A549 (cell line): Measurements from ENCODE around the gene PHAF1. TPM values are rescaled to one million over a fixed set of nuclear protein-coding genes. Genes with fewer than 3 reads are reported as not detected.

Experiments
- ATAC-seq, 2 experiments: fragments of 200-7000 bp in 1 of 2; fragments of >200 bp in 1 of 2; cut with Nextera tagmentation in 1 of 2; cut with Tn5 transposase in 1 of 2; 3 replicates each; pipeline versions ENCODE4 v1.8.0 to v1.9.1; 2018 to 2020; ENCODE audit warnings: mild to moderate bottlenecking in 1 of 2, moderate library complexity in 1 of 2
- CTCF ChIA-PET: fragments of 300-600 bp; sonication (Branson Sonifier 250); formaldehyde crosslinking; extraction: SDS; loops from one replicate; lab custom pipeline; 2021; ENCODE audit warnings: antibody characterized with exemption, inconsistent platforms; lab: Yijun Ruan, JAX
- POLR2A ChIA-PET: fragments of 350-600 bp; formaldehyde crosslinking; extraction: SDS; loops from one replicate; lab custom pipeline; 2021; ENCODE audit warnings: antibody characterized with exemption, inconsistent platforms; lab: Yijun Ruan, JAX
- DNase-seq, 2 experiments: peaks; one replicate each; pipeline versions ENCODE4 v3.0.0 to v3.0.0-alpha.2; 2011 to 2016; ENCODE audit warnings: low read depth in 1 of 2, low spot score in 1 of 2
- FAIRE-seq: peaks from 2 replicates; lab custom pipeline; 2011; peaks lifted over from hg19 to GRCh38; lab: Jason Lieb, UNC
- H3K27ac ChIP-seq, 2 experiments: fragments of >200 bp; sonication (Bioruptor Twin); formaldehyde crosslinking; 3 replicates each; pipeline ENCODE4 v1.5.1; 2016 to 2017
- H3K4me1 ChIP-seq: fragments of >200 bp; sonication (Bioruptor Twin); formaldehyde crosslinking; 3 replicates; pipeline ENCODE4 v1.6.1; 2016
- H3K4me2 ChIP-seq: fragments of >200 bp; sonication (Bioruptor Twin); formaldehyde crosslinking; 3 replicates; pipeline ENCODE4 v1.6.1; 2016
- H3K4me3 ChIP-seq: fragments of >200 bp; sonication (Bioruptor Twin); formaldehyde crosslinking; 3 replicates; pipeline ENCODE4 v1.5.1; 2016
- H3K9me3 ChIP-seq: fragments of >200 bp; sonication (Bioruptor Twin); formaldehyde crosslinking; 3 replicates; pipeline ENCODE4 v1.6.1; 2016
- CBX2 ChIP-seq: fragments of 200-600 bp; sonication (generic); IDR thresholded peaks from 2 replicates; pipeline ENCODE4 v1.6.1; 2016; ENCODE audit warnings: low read depth, mild to moderate bottlenecking, borderline replicate concordance
- CBX8 ChIP-seq: fragments of 200-600 bp; sonication (generic); IDR thresholded peaks from 2 replicates; pipeline ENCODE4 v1.6.1; 2016
- CEBPB ChIP-seq, 2 experiments: fragments of >200 bp in 1 of 2; sonication (Bioruptor Twin) in 1 of 2; formaldehyde crosslinking in 1 of 2; IDR thresholded peaks; 2 replicates each; pipeline ENCODE4 v1.6.1; 2012 to 2016
- CHD4 ChIP-seq: fragments of 200-600 bp; sonication (generic); IDR thresholded peaks from 2 replicates; pipeline ENCODE4 v1.6.1; 2016; ENCODE audit warnings: antibody characterized with exemption, mild to moderate bottlenecking, borderline replicate concordance
- EHMT2 ChIP-seq: fragments of 200-600 bp; sonication (generic); IDR thresholded peaks from 2 replicates; pipeline ENCODE4 v1.6.1; 2016; ENCODE audit warnings: antibody characterized with exemption, low read depth, mild to moderate bottlenecking, moderate library complexity
- FOSB ChIP-seq: fragments of 250-450 bp; sonication (Bioruptor Pico); IDR thresholded peaks from 2 replicates; pipeline ENCODE4 v1.5.0; 2020; ENCODE audit warnings: mild to moderate bottlenecking, moderate library complexity
- FOSL2 ChIP-seq, 2 experiments: fragments of 450-650 bp in 1 of 2; fragments of >200 bp in 1 of 2; sonication (Bioruptor Twin) in 1 of 2; formaldehyde crosslinking; IDR thresholded peaks; 2 replicates each; pipeline versions ENCODE4 v1.5.0 to v1.6.1; 2016 to 2020; ENCODE audit warnings: mild to moderate bottlenecking in 1 of 2, moderate library complexity in 1 of 2
- HDAC2 ChIP-seq: fragments of 200-600 bp; sonication (generic); IDR thresholded peaks from 2 replicates; pipeline ENCODE4 v1.6.1; 2016
- HEYL ChIP-seq: fragments of 250-450 bp; sonication (Bioruptor Pico); IDR thresholded peaks from 2 replicates; pipeline ENCODE4 v1.8.0; 2021; ENCODE audit warnings: mild to moderate bottlenecking, moderate library complexity
- HOXA7 ChIP-seq: fragments of 250-450 bp; sonication (Bioruptor Pico); IDR thresholded peaks from 2 replicates; pipeline ENCODE4 v1.5.0; 2020; ENCODE audit warnings: mild to moderate bottlenecking, moderate library complexity
- HOXB5 ChIP-seq: fragments of 250-450 bp; sonication (Bioruptor Pico); IDR thresholded peaks from 2 replicates; pipeline ENCODE4 v1.5.0; 2020; ENCODE audit warnings: mild to moderate bottlenecking, moderate library complexity
- JUN ChIP-seq, 2 experiments: fragments of >200 bp; sonication (Bioruptor Twin); formaldehyde crosslinking; IDR thresholded peaks; 2 replicates in 1 of 2; 3 replicates in 1 of 2; pipeline ENCODE4 v1.6.1; 2016 to 2017
- KDM1A ChIP-seq: fragments of 200-600 bp; sonication (generic); IDR thresholded peaks from 2 replicates; pipeline ENCODE4 v1.6.1; 2016; ENCODE audit warnings: low read depth, mild to moderate bottlenecking
- MAFK ChIP-seq: fragments of 450-650 bp; IDR thresholded peaks from 2 replicates; pipeline ENCODE4 v1.6.1; 2014; ENCODE audit not compliant: partially characterized antibody
- NPAS2 ChIP-seq: fragments of 250-450 bp; sonication (Bioruptor Pico); IDR thresholded peaks from 2 replicates; pipeline ENCODE4 v1.8.0; 2022; ENCODE audit warnings: mild to moderate bottlenecking, moderate library complexity, borderline replicate concordance
- PHF8 ChIP-seq: fragments of 200-600 bp; sonication (generic); IDR thresholded peaks from 2 replicates; pipeline ENCODE4 v1.6.1; 2016; ENCODE audit warnings: low read depth, mild to moderate bottlenecking, antibody characterized with exemption, moderate library complexity, borderline replicate concordance
- POLR2A ChIP-seq: IDR thresholded peaks from 2 replicates; pipeline ENCODE4 v1.6.1; 2012; ENCODE audit warnings: mild to moderate bottlenecking, low read length
- RAD21 ChIP-seq, 2 experiments: fragments of >200 bp in 1 of 2; sonication (Bioruptor Twin) in 1 of 2; formaldehyde crosslinking in 1 of 2; IDR thresholded peaks in 1 of 2; conservative IDR thresholded peaks in 1 of 2; 2 replicates in 1 of 2; 3 replicates in 1 of 2; pipeline ENCODE4 v1.6.1; 2012 to 2018; ENCODE audit warnings: inconsistent platforms in 1 of 2
- RCOR1 ChIP-seq: fragments of 150-350 bp; IDR thresholded peaks from 2 replicates; pipeline ENCODE4 v1.6.1; 2014; ENCODE audit warnings: antibody characterized with exemption, low read length, low read depth
- RFX5 ChIP-seq: fragments of 450-650 bp; IDR thresholded peaks from 2 replicates; pipeline ENCODE4 v1.7.1; 2014; ENCODE audit warnings: antibody characterized with exemption, mild to moderate bottlenecking, moderate library complexity
- RNF2 ChIP-seq: fragments of 200-600 bp; sonication (generic); IDR thresholded peaks from 2 replicates; pipeline ENCODE4 v1.6.1; 2016; ENCODE audit warnings: low read depth, mild to moderate bottlenecking, antibody characterized with exemption, moderate library complexity, borderline replicate concordance
- SMC3 ChIP-seq: fragments of >200 bp; sonication (Bioruptor Twin); formaldehyde crosslinking; IDR thresholded peaks from 3 replicates; pipeline ENCODE4 v1.6.1; 2018; ENCODE audit warnings: inconsistent platforms
- SREBF2 ChIP-seq: fragments of 450-650 bp; IDR thresholded peaks from 2 replicates; pipeline ENCODE4 v1.6.1; 2014; ENCODE audit warnings: mild to moderate bottlenecking, moderate library complexity
- ZFP36 ChIP-seq: fragments of 450-650 bp; IDR thresholded peaks from 2 replicates; pipeline ENCODE4 v1.6.1; 2014; ENCODE audit warnings: borderline replicate concordance; ENCODE audit not compliant: partially characterized antibody
- WGBS: methylation state at CpG from one replicate; pipeline ENCODE4 v1.1.6; 2017; ENCODE audit errors: missing lambda C conversion rate; 5-methylcytosine and 5-hydroxymethylcytosine counted together
- polyA plus RNA-seq, 4 experiments: library from polyadenylated mRNA; depleted of rRNA in 3 of 4; stranded (reverse); fragments of >200 nt; fragmentation: RNase III in 1 of 4; extraction: RNeasy Plus Mini Kit Qiagen cat#74134 plus additional on column Dnase treatment in 1 of 4; gene quantifications; 2 replicates in 3 of 4; 3 replicates in 1 of 4; pipeline ENCODE4 v1.2.3, GENCODE V29; 2011 to 2017
- TF ChIP-seq, protein P1 (sequence below): IDR thresholded peaks from 2 replicates; pipeline ENCODE4 v1.6.1; 2012
- TF ChIP-seq, protein P2 (sequence below): fragments of >200 bp; sonication (Bioruptor Twin); formaldehyde crosslinking; IDR thresholded peaks from 3 replicates; pipeline ENCODE4 v1.5.1; 2016
- TF ChIP-seq, protein P3 (sequence below): fragments of 250-450 bp; sonication (Bioruptor Pico); IDR thresholded peaks from 2 replicates; pipeline ENCODE4 v1.5.0; 2020; ENCODE audit warnings: low read depth, mild to moderate bottlenecking, moderate library complexity
- TF ChIP-seq, protein P4 (sequence below): fragments of >200 bp; sonication (Bioruptor Twin); formaldehyde crosslinking; IDR thresholded peaks from 2 replicates; pipeline ENCODE4 v1.6.1; 2016
- TF ChIP-seq, protein P5 (sequence below): fragments of 450-650 bp; IDR thresholded peaks from 2 replicates; pipeline ENCODE4 v1.6.1; 2014; ENCODE audit warnings: antibody characterized with exemption

Gene PHAF1
- polyA plus RNA-seq, 2 of the 4 experiments (the other 2 are of a cell fraction): 21.6 to 37.6 TPM

DNA sequence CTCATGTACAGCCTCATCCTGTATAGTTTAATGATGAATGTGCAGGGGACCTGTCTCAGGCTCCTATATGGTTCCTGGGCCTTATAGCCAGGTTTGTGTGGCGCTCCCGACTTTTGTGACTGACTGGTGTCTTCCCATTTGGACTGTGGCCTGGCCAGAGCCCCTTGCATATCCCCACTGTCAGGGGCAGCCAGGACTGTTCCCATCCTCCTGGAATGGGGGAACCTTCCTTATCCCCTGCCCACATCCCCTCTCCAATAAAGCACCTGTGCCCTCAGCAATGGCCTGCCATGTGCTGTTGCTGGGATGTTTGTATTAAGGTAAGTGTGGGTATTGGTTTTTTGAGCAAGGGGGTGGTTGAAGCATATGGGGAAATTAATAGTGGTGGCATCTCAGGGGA is 38.5 kb downstream of the PHAF1 start:
- peaks cover 6% of the 10 kb centered on the region; the same call in 2 of the 3 replicates for H3K4me1 ChIP-seq
- TF ChIP-seq CHD4 (no peak), ZFP36 (no peak), HDAC2 (no peak), SREBF2 (no peak), SMC3 (no peak), MAFK (no peak), EHMT2 (no peak), FOSB (no peak), FOSL2 (IDR thresholded peaks at IDR 0.05) (no peak), FOSL2 (CRISPR knock-in tag; IDR thresholded peaks at IDR 0.05) (no peak), HEYL (CRISPR knock-in tag) (no peak), RFX5 (no peak), HOXA7 (no peak), CEBPB (IDR thresholded peaks at IDR 0.05) (no peak), RAD21 (conservative IDR thresholded peaks at IDR 0.05 in 1 of 2, IDR thresholded peaks at IDR 0.05 in 1 of 2) (no peak), RNF2 (no peak), RCOR1 (no peak), CBX8 (no peak)
- TF ChIP-seq, protein P1, sequence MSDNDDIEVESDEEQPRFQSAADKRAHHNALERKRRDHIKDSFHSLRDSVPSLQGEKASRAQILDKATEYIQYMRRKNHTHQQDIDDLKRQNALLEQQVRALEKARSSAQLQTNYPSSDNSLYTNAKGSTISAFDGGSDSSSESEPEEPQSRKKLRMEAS: no peak
- TF ChIP-seq, protein P2, sequence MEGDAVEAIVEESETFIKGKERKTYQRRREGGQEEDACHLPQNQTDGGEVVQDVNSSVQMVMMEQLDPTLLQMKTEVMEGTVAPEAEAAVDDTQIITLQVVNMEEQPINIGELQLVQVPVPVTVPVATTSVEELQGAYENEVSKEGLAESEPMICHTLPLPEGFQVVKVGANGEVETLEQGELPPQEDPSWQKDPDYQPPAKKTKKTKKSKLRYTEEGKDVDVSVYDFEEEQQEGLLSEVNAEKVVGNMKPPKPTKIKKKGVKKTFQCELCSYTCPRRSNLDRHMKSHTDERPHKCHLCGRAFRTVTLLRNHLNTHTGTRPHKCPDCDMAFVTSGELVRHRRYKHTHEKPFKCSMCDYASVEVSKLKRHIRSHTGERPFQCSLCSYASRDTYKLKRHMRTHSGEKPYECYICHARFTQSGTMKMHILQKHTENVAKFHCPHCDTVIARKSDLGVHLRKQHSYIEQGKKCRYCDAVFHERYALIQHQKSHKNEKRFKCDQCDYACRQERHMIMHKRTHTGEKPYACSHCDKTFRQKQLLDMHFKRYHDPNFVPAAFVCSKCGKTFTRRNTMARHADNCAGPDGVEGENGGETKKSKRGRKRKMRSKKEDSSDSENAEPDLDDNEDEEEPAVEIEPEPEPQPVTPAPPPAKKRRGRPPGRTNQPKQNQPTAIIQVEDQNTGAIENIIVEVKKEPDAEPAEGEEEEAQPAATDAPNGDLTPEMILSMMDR: no peak
- 92% methylated on average over 2 of the region's 2 CpGs for WGBS
- POLR2A ChIA-PET: no interaction called here
- no peak for ATAC-seq
- no peak for FAIRE-seq
- CTCF ChIA-PET: interaction anchor here (1.3 to 16.0 kb wide), 3 partner anchors 20 to 194 kb away, joined by 4 to 314 read pairs (median 5); partner anchors contain the start of genes CES3, FBXL8, HSF4 and NOL3
- H3K4me3 ChIP-seq: no peak overlapping the region
- no peak overlapping the region for H3K27ac ChIP-seq
- H3K9me3 ChIP-seq: no peaks in the 10 kb centered on the region
- DNase-seq: no peak
- no peak overlapping the region for H3K4me2 ChIP-seq

DNA sequence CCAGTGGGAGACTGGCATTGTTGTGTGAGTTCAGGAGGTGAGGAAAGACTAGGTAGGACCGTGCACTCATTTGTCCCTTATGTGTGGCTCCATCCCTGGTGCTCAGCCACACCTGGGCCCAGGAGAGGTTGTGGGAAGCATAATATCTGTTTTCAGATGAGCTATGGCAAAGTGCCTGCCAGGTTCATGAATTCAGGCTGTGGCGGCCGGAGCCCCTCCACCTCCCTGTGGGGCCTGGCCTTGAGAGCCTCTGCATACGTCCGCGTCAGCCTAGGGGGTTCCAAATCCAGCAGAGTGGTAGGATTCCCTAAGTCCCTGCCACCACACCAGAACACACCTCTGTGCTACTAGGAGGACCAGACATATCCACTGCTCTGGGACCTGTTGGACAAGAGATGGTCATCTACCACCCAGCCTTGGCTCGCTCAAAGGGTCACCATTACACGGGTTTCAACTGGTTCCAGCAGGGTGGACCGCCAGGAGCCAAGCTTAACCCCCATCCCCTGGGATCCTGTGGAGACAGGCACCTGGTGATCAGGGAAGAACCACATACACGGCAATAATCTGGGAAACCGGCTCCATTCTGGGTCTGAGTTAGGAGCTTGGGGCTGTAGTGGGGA is 39.0 kb downstream of the PHAF1 start:
- FAIRE-seq (no peak), ATAC-seq (no peak), DNase-seq (no peak)
- ChIA-PET CTCF (interaction anchor here (0.7 to 16.0 kb wide), 6 partner anchors 20 to 399 kb away, joined by 3 to 314 read pairs (median 4); partner anchors contain the start of genes CES3, FBXL8, HSF4 and NOL3), POLR2A (no interaction called here)
- Histone ChIP-seq H3K27ac (no peak overlapping the region), H3K4me3 (no peak overlapping the region), H3K4me1 (peaks cover 6% of the 10 kb centered on the region; the same call in 2 of the 3 replicates), H3K9me3 (no peaks in the 10 kb centered on the region), H3K4me2 (no peak overlapping the region)
- TF ChIP-seq SREBF2 (no peak), POLR2A (0 out of 2 replicates have a peak, but pooled peaks have one; percentile 12)
- WGBS: 94% methylated on average over 11 of the region's 11 CpGs

DNA sequence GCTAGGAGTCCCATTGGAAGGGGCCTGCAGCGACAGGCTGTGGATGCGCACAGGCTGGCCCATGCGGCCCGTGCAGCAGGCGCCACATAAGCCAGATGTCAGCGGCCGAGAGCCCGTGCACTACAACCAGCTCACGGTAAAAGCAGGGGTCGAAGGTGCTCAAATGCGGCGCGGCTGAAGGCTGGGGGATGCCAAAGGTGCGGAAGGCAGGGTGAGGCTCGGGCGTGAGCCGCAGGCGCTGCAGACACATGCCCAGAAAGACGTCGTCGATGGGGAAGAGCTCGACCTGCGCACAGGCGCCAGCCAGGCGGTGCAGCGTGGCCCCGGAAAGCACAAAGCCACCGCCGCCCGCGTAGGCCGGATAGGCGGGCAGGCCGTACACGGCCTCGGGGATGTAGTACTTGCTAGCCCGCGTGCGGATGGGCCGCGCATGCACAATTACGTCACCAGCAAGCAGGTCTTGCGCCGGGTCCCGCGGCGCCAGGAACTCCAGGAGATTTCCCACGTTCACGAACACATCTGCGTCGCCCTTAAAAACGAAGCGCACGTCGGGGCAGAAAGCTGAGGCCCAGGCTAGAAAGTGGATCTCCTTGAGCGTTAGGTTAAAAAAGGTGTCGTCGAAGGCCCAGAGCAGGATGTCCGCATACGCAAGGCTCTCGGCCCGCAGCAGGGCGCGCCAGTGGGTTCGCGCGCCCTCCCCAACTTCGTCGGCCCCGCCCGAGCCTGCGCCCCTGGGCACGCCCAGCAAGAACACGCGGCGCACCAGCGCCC is 39.7 kb downstream of the PHAF1 start:
- FAIRE-seq (no peak), ATAC-seq (no peak), DNase-seq (no peak)
- 96% methylated on average over 73 of the region's 77 CpGs for WGBS
- H3K4me1 ChIP-seq: peaks cover 6% of the 10 kb centered on the region; the same call in 2 of the 3 replicates
- ChIA-PET CTCF (interaction anchor here (0.7 to 16.0 kb wide), 8 partner anchors 19 to 399 kb away, joined by 3 to 314 read pairs (median 4); partner anchors contain the start of genes CES3, FBXL8, HSF4 and NOL3), POLR2A (no interaction called here)
- TF ChIP-seq, protein P3, sequence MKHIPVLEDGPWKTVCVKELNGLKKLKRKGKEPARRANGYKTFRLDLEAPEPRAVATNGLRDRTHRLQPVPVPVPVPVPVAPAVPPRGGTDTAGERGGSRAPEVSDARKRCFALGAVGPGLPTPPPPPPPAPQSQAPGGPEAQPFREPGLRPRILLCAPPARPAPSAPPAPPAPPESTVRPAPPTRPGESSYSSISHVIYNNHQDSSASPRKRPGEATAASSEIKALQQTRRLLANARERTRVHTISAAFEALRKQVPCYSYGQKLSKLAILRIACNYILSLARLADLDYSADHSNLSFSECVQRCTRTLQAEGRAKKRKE (CRISPR knock-in tag): no peak
- no peak for TF ChIP-seq NPAS2 (CRISPR knock-in tag)
- no peak for TF ChIP-seq CBX2
- TF ChIP-seq SMC3: no peak
- no peak for TF ChIP-seq RAD21 (conservative IDR thresholded peaks at IDR 0.05 in 1 of 2, IDR thresholded peaks at IDR 0.05 in 1 of 2)
- TF ChIP-seq HDAC2: no peak
- TF ChIP-seq CHD4: no peak
- TF ChIP-seq RFX5: no peak
- TF ChIP-seq HOXB5 (CRISPR knock-in tag): no peak
- TF ChIP-seq, protein P4, sequence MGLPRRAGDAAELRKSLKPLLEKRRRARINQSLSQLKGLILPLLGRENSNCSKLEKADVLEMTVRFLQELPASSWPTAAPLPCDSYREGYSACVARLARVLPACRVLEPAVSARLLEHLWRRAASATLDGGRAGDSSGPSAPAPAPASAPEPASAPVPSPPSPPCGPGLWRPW: no peak
- TF ChIP-seq, protein P5, sequence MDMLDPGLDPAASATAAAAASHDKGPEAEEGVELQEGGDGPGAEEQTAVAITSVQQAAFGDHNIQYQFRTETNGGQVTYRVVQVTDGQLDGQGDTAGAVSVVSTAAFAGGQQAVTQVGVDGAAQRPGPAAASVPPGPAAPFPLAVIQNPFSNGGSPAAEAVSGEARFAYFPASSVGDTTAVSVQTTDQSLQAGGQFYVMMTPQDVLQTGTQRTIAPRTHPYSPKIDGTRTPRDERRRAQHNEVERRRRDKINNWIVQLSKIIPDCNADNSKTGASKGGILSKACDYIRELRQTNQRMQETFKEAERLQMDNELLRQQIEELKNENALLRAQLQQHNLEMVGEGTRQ: no peak
- no peak for TF ChIP-seq PHF8
- no peak for TF ChIP-seq JUN (IDR thresholded peaks at IDR 0.05)
- no peak for TF ChIP-seq KDM1A
- H3K4me3 ChIP-seq: no peak overlapping the region
- H3K9me3 ChIP-seq: no peaks in the 10 kb centered on the region
- H3K4me2 ChIP-seq: peak overlapping the region; percentile 66; the same call in 2 of the 3 replicates
- no peak overlapping the region for H3K27ac ChIP-seq
